ENCODE results near the gene MKI67.

- TF ChIP-seq CTCF (IDR thresholded peaks at IDR 0.05) (no peak), POLR2A (IDR thresholded peaks at IDR 0.05) (no peak)
These were observed 63.2 kb downstream of the MKI67 start for GRCh38 chr10:128062881-128063563.
